Measurements from ENCODE around the gene WNT3.

WNT3 gene

GRCh38 chr17:46834846-46835245, 16.4 kb upstream of the WNT3 start:
- no peak for DNase-seq

DNA sequence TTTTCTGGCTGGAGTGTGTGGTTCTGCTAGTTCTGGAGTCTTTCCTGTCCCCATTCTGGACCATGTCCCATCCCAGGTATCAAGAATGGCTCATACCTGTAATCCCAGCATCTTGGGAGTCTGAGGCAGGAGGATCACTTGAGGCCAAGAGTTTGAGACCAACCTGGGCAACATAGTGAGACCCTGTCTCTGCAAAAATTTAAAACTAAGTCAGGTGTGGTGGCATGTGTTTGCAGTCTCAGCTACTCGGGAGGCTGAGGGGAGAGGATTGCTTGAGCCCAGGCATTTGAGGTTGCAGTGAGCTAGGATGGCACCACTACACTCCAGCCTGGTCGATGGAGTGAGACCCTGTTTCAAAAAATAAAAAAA, 15.3 kb upstream of the WNT3 start:
- no peak for DNase-seq

DNA sequence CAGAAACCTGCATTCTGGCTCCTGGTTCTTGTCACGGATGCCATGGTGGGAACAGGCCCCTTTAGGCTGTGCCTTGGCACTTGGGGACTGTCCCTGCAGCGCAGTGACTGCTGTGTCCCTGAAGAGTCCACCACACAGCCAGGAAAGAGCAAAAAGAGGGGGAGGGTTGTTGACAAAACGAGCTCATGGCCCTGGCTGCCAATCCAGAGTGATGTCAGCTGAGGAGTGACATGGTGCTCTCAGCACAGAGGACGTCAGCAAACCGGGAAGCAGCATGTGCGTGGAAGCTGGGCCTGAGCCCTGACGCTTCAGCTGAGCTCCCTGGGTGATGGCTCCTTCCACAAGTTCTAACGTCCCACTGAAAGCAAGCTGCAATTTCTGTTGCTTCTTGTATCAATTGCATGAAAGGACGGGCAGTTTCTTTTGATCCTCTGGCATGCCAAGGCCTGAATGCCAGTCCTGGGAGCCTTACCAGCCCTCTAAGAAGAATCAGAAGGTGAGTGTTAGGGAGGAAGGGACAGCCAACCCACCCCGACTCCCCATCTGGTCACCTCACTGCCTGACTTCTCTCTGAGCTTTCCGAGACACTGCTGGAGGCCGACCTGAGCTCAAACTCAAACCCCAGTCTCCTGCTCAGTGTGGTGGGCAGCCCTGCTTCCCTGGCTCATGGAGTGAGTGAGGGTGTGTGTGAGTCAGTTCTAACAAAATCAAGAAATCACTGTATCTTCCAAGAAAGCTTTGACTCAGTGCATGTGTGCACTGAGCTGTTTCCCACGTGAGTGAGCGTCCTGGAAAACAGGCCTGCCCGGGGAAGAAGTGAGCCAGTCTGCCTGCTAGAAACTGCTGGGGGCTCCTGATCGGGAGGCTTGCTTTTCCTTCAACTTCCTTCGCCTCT, 14.7 kb upstream of the WNT3 start:
- no peak for DNase-seq

GRCh38 chr17:46832331-46832821, 13.9 kb upstream of the WNT3 start:
- no peak for DNase-seq

DNA sequence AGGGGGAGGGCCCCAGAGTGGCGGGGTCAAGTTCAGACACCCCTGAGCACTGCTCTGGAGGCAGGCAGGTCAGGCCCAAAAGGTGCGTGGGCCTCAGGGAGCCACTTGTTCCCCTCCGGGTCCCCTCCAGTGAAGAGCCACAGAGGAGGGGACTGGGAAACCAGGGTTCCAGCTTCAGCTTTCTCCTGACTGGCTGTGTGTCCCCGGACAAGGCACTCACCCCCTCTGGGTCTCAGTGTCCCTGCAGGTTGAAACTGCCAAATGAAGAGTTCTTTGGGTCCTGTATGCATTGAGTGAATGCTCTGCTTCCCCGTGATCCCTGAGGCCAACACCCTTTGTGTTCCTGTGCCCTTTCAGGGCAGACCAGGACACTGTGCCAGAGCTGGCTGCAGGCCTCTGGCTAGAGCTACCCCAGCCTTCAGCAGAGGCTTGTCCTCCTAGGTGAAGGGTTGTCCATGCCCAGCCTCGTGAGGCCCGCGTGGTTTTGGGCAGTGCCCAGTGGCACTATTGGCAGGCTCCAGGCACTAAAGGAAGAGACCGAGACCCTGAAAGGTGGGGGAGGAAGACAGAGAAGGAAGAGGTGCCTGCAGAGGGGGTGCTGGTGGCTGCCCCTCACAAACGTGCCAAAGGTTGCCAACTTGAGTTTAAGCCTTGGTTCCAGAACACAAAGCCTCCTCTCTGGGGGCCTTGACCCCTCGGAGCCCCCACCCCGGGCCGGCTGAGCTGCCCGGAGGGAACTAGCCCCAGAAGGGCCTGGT, 13.3 kb upstream of the WNT3 start:
- no peak for DNase-seq

GRCh38 chr17:46827274-46827673, 8.8 kb upstream of the WNT3 start:
- no peak for DNase-seq

- DNase-seq = no peak
Measured at GRCh38 chr17:46826116-46826515, 7.6 kb upstream of the WNT3 start.

DNA sequence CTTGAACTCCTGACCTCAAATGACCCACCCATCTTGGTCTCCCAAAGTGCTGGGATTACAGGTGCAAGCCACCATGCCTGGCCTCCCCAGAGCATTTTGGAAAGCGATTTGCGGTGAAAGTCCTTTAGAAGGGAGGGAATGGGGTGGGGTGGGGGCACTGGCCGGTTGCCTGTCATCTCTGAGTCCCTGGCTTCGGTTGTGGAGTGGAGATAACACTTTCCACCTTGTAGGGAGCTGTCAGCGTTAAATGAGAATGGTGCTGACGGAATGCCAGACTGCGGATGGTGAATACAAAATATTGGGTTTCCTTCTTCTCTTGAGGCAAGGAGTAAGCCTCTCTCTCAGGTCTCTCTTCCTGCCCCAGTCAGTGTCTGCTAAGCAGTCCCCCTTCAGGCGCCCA, 5.2 kb upstream of the WNT3 start:
- DNase-seq = no peak

GRCh38 chr17:46822388-46822921, 4.0 kb upstream of the WNT3 start:
- no peak for DNase-seq

GRCh38 chr17:46821482-46822387, 3.2 kb upstream of the WNT3 start:
- DNase-seq = no peak

GRCh38 chr17:46820592-46821450, 2.3 kb upstream of the WNT3 start:
- no peak for DNase-seq

DNA sequence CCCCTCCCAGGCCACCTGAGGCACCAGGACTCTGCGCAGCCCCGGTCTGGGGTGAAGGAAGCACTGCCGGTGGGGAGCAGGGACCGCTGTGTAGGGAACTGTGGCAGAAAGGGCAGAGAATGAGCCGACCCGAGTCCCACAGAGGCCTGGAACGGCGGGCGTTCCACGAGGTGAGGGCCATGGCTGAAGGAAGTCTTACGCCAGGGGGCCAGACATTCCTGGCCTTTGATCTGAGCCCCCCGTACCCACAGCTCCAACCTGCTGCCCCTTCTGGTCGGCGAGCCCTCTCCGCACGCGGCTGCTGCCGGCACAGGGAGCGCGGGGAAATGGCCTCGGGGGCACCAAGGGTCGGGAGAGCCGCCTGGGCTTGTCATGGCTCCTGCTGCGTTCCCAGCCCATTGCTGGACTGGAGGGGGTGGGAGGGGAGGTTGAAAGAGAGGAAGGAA, 1.4 kb upstream of the WNT3 start:
- DNase-seq = no peak

DNA sequence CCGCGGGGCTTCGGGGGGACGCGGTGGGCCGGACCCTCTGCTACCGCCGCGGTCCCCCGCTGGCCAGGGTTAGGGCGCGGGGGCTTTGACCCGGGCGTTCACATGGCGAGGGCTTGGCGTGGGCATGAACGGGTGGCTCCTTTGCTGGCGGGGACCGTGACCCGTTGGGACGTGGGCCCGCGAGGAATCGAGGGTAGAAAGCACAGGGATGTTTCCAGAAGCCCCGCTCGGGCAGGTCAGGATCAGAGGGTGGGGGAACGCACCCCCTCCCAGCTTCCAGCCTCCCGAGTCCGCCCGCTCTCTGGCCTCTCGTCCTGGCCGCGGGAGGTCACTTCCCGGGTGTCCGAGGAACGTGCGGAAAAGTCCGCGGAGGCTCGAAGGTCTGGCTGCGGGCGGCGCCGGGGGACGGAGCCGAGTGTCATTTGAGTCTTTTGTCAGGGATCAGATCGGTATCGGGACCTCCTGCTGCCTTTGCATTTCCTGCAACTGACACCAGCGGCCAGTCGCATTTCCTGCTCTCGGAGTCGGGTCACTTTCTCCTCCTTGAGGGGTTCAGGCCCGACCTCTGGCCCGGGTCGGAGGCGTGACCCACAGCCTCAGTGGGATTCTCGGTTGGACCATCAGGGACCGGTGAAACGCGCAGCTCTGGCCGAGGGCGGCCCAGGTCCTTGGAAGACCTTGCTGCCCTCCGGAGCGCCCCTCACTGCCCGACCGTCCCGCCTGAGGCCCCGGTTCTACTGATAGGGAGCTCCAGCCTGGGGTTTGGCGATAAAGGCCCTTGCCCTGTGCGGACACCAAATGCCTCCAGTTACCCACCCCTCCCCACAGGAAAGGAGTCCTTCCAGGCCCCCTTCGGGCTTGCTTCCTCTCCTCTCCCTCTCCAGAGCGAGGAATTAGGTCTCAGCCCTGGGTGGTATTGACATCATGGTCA, 702 bp upstream of the WNT3 start:
- DNase-seq = no peak

GRCh38 chr17:46817901-46818209, 637 bp downstream of the WNT3 start:
- no peak for DNase-seq

- no peak for DNase-seq
Measured at GRCh38 chr17:46817151-46817900, 1.2 kb downstream of the WNT3 start.

GRCh38 chr17:46815474-46816353, 2.8 kb downstream of the WNT3 start:
- DNase-seq = no peak

GRCh38 chr17:46814446-46814845, 4.0 kb downstream of the WNT3 start:
- no peak for DNase-seq

GRCh38 chr17:46813920-46814319, 4.6 kb downstream of the WNT3 start:
- DNase-seq = no peak

Data from NCI-H2107 (cell line).